ENCODE measurements around the gene WDR27. TPM values are rescaled to one million over a fixed set of nuclear protein-coding genes. Genes with fewer than 3 reads are reported as not detected.
A peak's percentile ranks its signal among the peaks of the same experiment; 100 is the strongest.

Gene WDR27
- 7.1 TPM for polyA plus RNA-seq (2013, experiment 1 of 2)
- polyA plus RNA-seq (2013, experiment 2 of 2), result 7.3 TPM

- Histone ChIP-seq H2AFZ (ENCODE audit: low read depth, low read length) (peak within 1 kb of the TSS; percentile 65), H4K91ac (ENCODE audit: low read length) (peak within 1 kb of the TSS; percentile 94), H3K4me1 (ENCODE audit: control insufficient read depth, insufficient read depth, low read depth, low read length) (peaks cover 8% of the 10 kb centered on the region), H4K8ac (ENCODE audit: low read length) (peak within 1 kb of the TSS; percentile 95), H2BK5ac (ENCODE audit: low read depth, low read length, poor library complexity, severe bottlenecking) (peak within 1 kb of the TSS; percentile 80), H2AK5ac (ENCODE audit: low read length, severe bottlenecking) (no peak within 1 kb of the TSS), H3K23ac (ENCODE audit: low read length in 2 of 2) (peak within 1 kb of the TSS in 1 of 2 experiments; percentile 99), H3K4me2 (ENCODE audit: low read length, poor library complexity, severe bottlenecking) (peak within 1 kb of the TSS; percentile 87), H3K14ac (ENCODE audit: low read length in 2 of 2) (peak within 1 kb of the TSS in 1 of 2 experiments; percentile 96), H3K27me3 (ENCODE audit: control insufficient read depth in 1 of 2, insufficient read depth in 1 of 2, low read length in 2 of 2) (no peaks in the 10 kb centered on the region), H3K4me3 (ENCODE audit: insufficient read depth in 1 of 2, low read depth in 1 of 2, low read length in 2 of 2) (peak within 1 kb of the TSS; percentile 86 to 94), H3K36me3 (ENCODE audit: control insufficient read depth in 1 of 2, insufficient read depth in 2 of 2, low read depth in 1 of 2, low read length in 2 of 2) (peaks cover 7 to 32% of the 10 kb centered on the region in 2 experiments), H3K18ac (ENCODE audit: low read depth in 1 of 2, low read length in 2 of 2) (peak within 1 kb of the TSS; percentile 96 to 98), H3K9me3 (ENCODE audit: control insufficient read depth, low read length) (no peaks in the 10 kb centered on the region), H3K9ac (ENCODE audit: low read length) (peak within 1 kb of the TSS; percentile 95), H3K4ac (ENCODE audit: low read depth in 1 of 2, low read length in 2 of 2) (peak within 1 kb of the TSS; percentile 86 to 97), H2BK12ac (ENCODE audit: low read length in 2 of 2) (peak within 1 kb of the TSS in 1 of 2 experiments; percentile 2), H3K27ac (ENCODE audit: low read length, poor library complexity, severe bottlenecking) (peak within 1 kb of the TSS; percentile 64), H2BK120ac (ENCODE audit: low read depth, low read length) (peak within 1 kb of the TSS; percentile 84), H3K79me1 (replicated peaks; ENCODE audit: low read length, poor library complexity, severe bottlenecking) (peaks cover 22% of the 10 kb centered on the region), H2BK15ac (ENCODE audit: low read depth, poor library complexity, severe bottlenecking) (peak within 1 kb of the TSS; percentile 71)
- DNase-seq, result peak; percentile 97
- WGBS, result under 1% methylated on average over 64 of the region's 92 CpGs
These were observed at the start of gene WDR27, which contains the start of gene C6orf120 for GRCh38 chr6:169701954-169702839. Gene WDR27 (minus strand): TSS chr6:169702029. CDS start chr6:169689005, 13,024 bp downstream. Gene C6orf120 (plus strand): TSS chr6:169702126. CDS start chr6:169702460, 334 bp downstream.

GRCh38 chr6:169746556-169746955 lies 44.7 kb upstream of the WDR27 start:
- Histone ChIP-seq H3K14ac (ENCODE audit: low read length in 2 of 2) (no peak overlapping the region), H3K23ac (ENCODE audit: low read length in 2 of 2) (no peak overlapping the region), H3K4ac (ENCODE audit: low read depth in 1 of 2, low read length in 2 of 2) (no peak overlapping the region), H2AFZ (ENCODE audit: low read depth, low read length) (no peak overlapping the region), H3K79me1 (replicated peaks; ENCODE audit: low read length, poor library complexity, severe bottlenecking) (no peaks in the 10 kb centered on the region), H3K4me3 (ENCODE audit: insufficient read depth in 1 of 2, low read depth in 1 of 2, low read length in 2 of 2) (no peak overlapping the region), H4K8ac (ENCODE audit: low read length) (no peak overlapping the region), H3K27ac (ENCODE audit: low read length, poor library complexity, severe bottlenecking) (no peak overlapping the region), H2AK5ac (ENCODE audit: low read length, severe bottlenecking) (no peak overlapping the region), H3K18ac (ENCODE audit: low read depth in 1 of 2, low read length in 2 of 2) (no peak overlapping the region), H3K36me3 (ENCODE audit: control insufficient read depth in 1 of 2, insufficient read depth in 2 of 2, low read depth in 1 of 2, low read length in 2 of 2) (no peaks in the 10 kb centered on the region), H2BK120ac (ENCODE audit: low read depth, low read length) (no peak overlapping the region), H2BK15ac (ENCODE audit: low read depth, poor library complexity, severe bottlenecking) (no peak overlapping the region), H2BK12ac (ENCODE audit: low read length in 2 of 2) (no peak overlapping the region), H4K91ac (ENCODE audit: low read length) (no peak overlapping the region), H3K9ac (ENCODE audit: low read length) (no peak overlapping the region), H3K9me3 (ENCODE audit: control insufficient read depth, low read length) (no peaks in the 10 kb centered on the region), H3K4me1 (ENCODE audit: control insufficient read depth, insufficient read depth, low read depth, low read length) (no peaks in the 10 kb centered on the region), H2BK5ac (ENCODE audit: low read depth, low read length, poor library complexity, severe bottlenecking) (no peak overlapping the region), H3K4me2 (ENCODE audit: low read length, poor library complexity, severe bottlenecking) (no peak overlapping the region), H3K27me3 (ENCODE audit: control insufficient read depth in 1 of 2, insufficient read depth in 1 of 2, low read length in 2 of 2) (no peaks in the 10 kb centered on the region)
- WGBS, result 91% methylated on average over 1 of the region's 1 CpG
- DNase-seq, result no peak

- H3K4me1 ChIP-seq (ENCODE audit: control insufficient read depth, insufficient read depth, low read depth, low read length), result no peaks in the 10 kb centered on the region
- no peaks in the 10 kb centered on the region for H3K9me3 ChIP-seq (ENCODE audit: control insufficient read depth, low read length)
- no peaks in the 10 kb centered on the region for H3K27me3 ChIP-seq (ENCODE audit: control insufficient read depth in 1 of 2, insufficient read depth in 1 of 2, low read length in 2 of 2)
- H3K79me1 ChIP-seq (replicated peaks; ENCODE audit: low read length, poor library complexity, severe bottlenecking), result no peaks in the 10 kb centered on the region
- H3K23ac ChIP-seq (ENCODE audit: low read length in 2 of 2), result no peak overlapping the region
- H2AFZ ChIP-seq (ENCODE audit: low read depth, low read length), result no peak overlapping the region
- no peak overlapping the region for H3K4me3 ChIP-seq (ENCODE audit: insufficient read depth in 1 of 2, low read depth in 1 of 2, low read length in 2 of 2)
- H2BK15ac ChIP-seq (ENCODE audit: low read depth, poor library complexity, severe bottlenecking), result no peak overlapping the region
- H2AK5ac ChIP-seq (ENCODE audit: low read length, severe bottlenecking), result no peak overlapping the region
- H3K36me3 ChIP-seq (ENCODE audit: control insufficient read depth in 1 of 2, insufficient read depth in 2 of 2, low read depth in 1 of 2, low read length in 2 of 2), result no peaks in the 10 kb centered on the region
- H2BK12ac ChIP-seq (ENCODE audit: low read length in 2 of 2), result no peak overlapping the region
- no peak overlapping the region for H3K18ac ChIP-seq (ENCODE audit: low read depth in 1 of 2, low read length in 2 of 2)
- no peak overlapping the region for H3K27ac ChIP-seq (ENCODE audit: low read length, poor library complexity, severe bottlenecking)
- no peak overlapping the region for H3K4me2 ChIP-seq (ENCODE audit: low read length, poor library complexity, severe bottlenecking)
- H3K9ac ChIP-seq (ENCODE audit: low read length), result no peak overlapping the region
- no peak overlapping the region for H3K4ac ChIP-seq (ENCODE audit: low read depth in 1 of 2, low read length in 2 of 2)
- no peak overlapping the region for H2BK5ac ChIP-seq (ENCODE audit: low read depth, low read length, poor library complexity, severe bottlenecking)
- H2BK120ac ChIP-seq (ENCODE audit: low read depth, low read length), result no peak overlapping the region
- no peak overlapping the region for H4K91ac ChIP-seq (ENCODE audit: low read length)
- WGBS, result 94% methylated on average over 3 of the region's 3 CpGs
- H4K8ac ChIP-seq (ENCODE audit: low read length), result no peak overlapping the region
- no peak overlapping the region for H3K14ac ChIP-seq (ENCODE audit: low read length in 2 of 2)
- DNase-seq, result no peak
These were observed 43.6 kb upstream of the WDR27 start for GRCh38 chr6:169745405-169745804.

- Histone ChIP-seq H4K91ac (ENCODE audit: low read length) (no peak overlapping the region), H3K4ac (ENCODE audit: low read depth in 1 of 2, low read length in 2 of 2) (no peak overlapping the region), H2BK15ac (ENCODE audit: low read depth, poor library complexity, severe bottlenecking) (no peak overlapping the region), H3K27me3 (ENCODE audit: control insufficient read depth in 1 of 2, insufficient read depth in 1 of 2, low read length in 2 of 2) (peaks cover 0 to 4% of the 10 kb centered on the region in 2 experiments), H3K18ac (ENCODE audit: low read depth in 1 of 2, low read length in 2 of 2) (no peak overlapping the region), H3K9ac (ENCODE audit: low read length) (no peak overlapping the region), H3K4me1 (ENCODE audit: control insufficient read depth, insufficient read depth, low read depth, low read length) (no peaks in the 10 kb centered on the region), H3K23ac (ENCODE audit: low read length in 2 of 2) (no peak overlapping the region), H2BK12ac (ENCODE audit: low read length in 2 of 2) (no peak overlapping the region), H3K14ac (ENCODE audit: low read length in 2 of 2) (no peak overlapping the region), H4K8ac (ENCODE audit: low read length) (no peak overlapping the region), H2AFZ (ENCODE audit: low read depth, low read length) (no peak overlapping the region), H2BK5ac (ENCODE audit: low read depth, low read length, poor library complexity, severe bottlenecking) (no peak overlapping the region), H2BK120ac (ENCODE audit: low read depth, low read length) (no peak overlapping the region), H3K4me2 (ENCODE audit: low read length, poor library complexity, severe bottlenecking) (no peak overlapping the region), H3K4me3 (ENCODE audit: insufficient read depth in 1 of 2, low read depth in 1 of 2, low read length in 2 of 2) (no peak overlapping the region), H3K9me3 (ENCODE audit: control insufficient read depth, low read length) (no peaks in the 10 kb centered on the region), H3K27ac (ENCODE audit: low read length, poor library complexity, severe bottlenecking) (no peak overlapping the region), H3K36me3 (ENCODE audit: control insufficient read depth in 1 of 2, insufficient read depth in 2 of 2, low read depth in 1 of 2, low read length in 2 of 2) (no peaks in the 10 kb centered on the region), H3K79me1 (replicated peaks; ENCODE audit: low read length, poor library complexity, severe bottlenecking) (no peaks in the 10 kb centered on the region), H2AK5ac (ENCODE audit: low read length, severe bottlenecking) (no peak overlapping the region)
- no peak for DNase-seq
These were observed 39.5 kb upstream of the WDR27 start for GRCh38 chr6:169741344-169741743.
